ENCODE results near the gene RSRC1. TPM values are rescaled to one million over a fixed set of nuclear protein-coding genes. Genes with fewer than 3 reads are reported as not detected.

The RSRC1 gene
- total and polyA plus RNA-seq, 2 of the 8 experiments (the other 6 are each of a cell fraction or from before 2014, with no cell fraction given), result 2.0 to 27.9 TPM

GRCh38 chr3:158379517-158379916 is 269.6 kb downstream of the RSRC1 start (continued):
- TF ChIP-seq CTCF (IDR thresholded peaks at IDR 0.05; ENCODE audit: control extremely low read depth in 1 of 3, insufficient read depth in 1 of 3, low read depth in 1 of 3, low read length in 3 of 3), result no peak
- TF ChIP-seq SIRT6 (IDR thresholded peaks at IDR 0.05; ENCODE audit: low read length), result no peak
- TF ChIP-seq ASH2L (IDR thresholded peaks at IDR 0.05; ENCODE audit: low read length), result no peak

Data from H1 (cell line).